Measurements from ENCODE around the gene SNHG17. TPM values are rescaled to one million over a fixed set of nuclear protein-coding genes. Genes with fewer than 3 reads are reported as not detected.
"Not testable (repeated sequence)": the region's sequence is repeated elsewhere in the genome, so short reads cannot be mapped to it uniquely, and the experiment has no call there.

Gene SNHG17
- total and polyA plus RNA-seq, 4 donors = 17.7 to 46.2 (median 31.2) TPM

GRCh38 chr20:38386004-38386403 is 49.1 kb downstream of the SNHG17 start:
- no peaks in the 10 kb centered on the region for H3K36me3 ChIP-seq (ENCODE audit: control insufficient read depth in 1 of 2, insufficient read depth in 2 of 2, low read length in 1 of 2)
- no peaks in the 10 kb centered on the region for H3K27me3 ChIP-seq (ENCODE audit: control insufficient read depth in 1 of 2, insufficient read depth in 2 of 2, low read length in 1 of 2)
- DNase-seq (no peak), ATAC-seq (ENCODE audit: low FRiP score) (no peak)
- H3K27ac ChIP-seq (ENCODE audit: low read depth in 1 of 2, low read length in 2 of 2) = no peak overlapping the region
- 81% methylated on average over 8 of the region's 8 CpGs for WGBS, 2 donors
- intact Hi-C loops (cut with DNase I) = no loop called here
- no peak overlapping the region for H3K4me3 ChIP-seq (ENCODE audit: low read length in 2 of 2)
- no peaks in the 10 kb centered on the region for H3K4me1 ChIP-seq (ENCODE audit: control insufficient read depth in 1 of 2, insufficient read depth in 2 of 2, low read length in 2 of 2)
- H3K9me3 ChIP-seq (ENCODE audit: control insufficient read depth, low read length) = no peaks in the 10 kb centered on the region

GRCh38 chr20:38383147-38383546 is 52.0 kb downstream of the SNHG17 start:
- Histone ChIP-seq H3K9me3 (ENCODE audit: control insufficient read depth, low read length) (no peaks in the 10 kb centered on the region), H3K4me3 (ENCODE audit: low read length in 2 of 2) (no peak overlapping the region), H3K36me3 (ENCODE audit: control insufficient read depth in 1 of 2, insufficient read depth in 2 of 2, low read length in 1 of 2) (no peaks in the 10 kb centered on the region), H3K27me3 (ENCODE audit: control insufficient read depth in 1 of 2, insufficient read depth in 2 of 2, low read length in 1 of 2) (no peaks in the 10 kb centered on the region), H3K4me1 (ENCODE audit: control insufficient read depth in 1 of 2, insufficient read depth in 2 of 2, low read length in 2 of 2) (no peaks in the 10 kb centered on the region), H3K27ac (ENCODE audit: low read depth in 1 of 2, low read length in 2 of 2) (no peak overlapping the region)
- ATAC-seq (ENCODE audit: low FRiP score) = no peak
- 81 to 85% methylated on average over 4 of the region's 4 CpGs for WGBS, 2 donors
- DNase-seq = no peak
- intact Hi-C loops (cut with DNase I) = no loop called here

GRCh38 chr20:38377838-38378237 is 57.3 kb downstream of the SNHG17 start:
- ATAC-seq (ENCODE audit: low FRiP score); H3K27ac ChIP-seq (ENCODE audit: low read depth in 1 of 2, low read length in 2 of 2); DNase-seq; H3K36me3 ChIP-seq (ENCODE audit: control insufficient read depth in 1 of 2, insufficient read depth in 2 of 2, low read length in 1 of 2); H3K4me1 ChIP-seq (ENCODE audit: control insufficient read depth in 1 of 2, insufficient read depth in 2 of 2, low read length in 2 of 2); H3K4me3 ChIP-seq (ENCODE audit: low read length in 2 of 2); intact Hi-C loops (cut with DNase I); H3K27me3 ChIP-seq (ENCODE audit: control insufficient read depth in 1 of 2, insufficient read depth in 2 of 2, low read length in 1 of 2); H3K9me3 ChIP-seq (ENCODE audit: control insufficient read depth, low read length): not testable (repeated sequence)
- WGBS, 2 donors = no CpG with 5 or more reads among the region's 5 CpGs

GRCh38 chr20:38377039-38377685 is 58.0 kb downstream of the SNHG17 start:
- intact Hi-C loops (cut with DNase I) = no loop called here
- H3K36me3 ChIP-seq (ENCODE audit: control insufficient read depth in 1 of 2, insufficient read depth in 2 of 2, low read length in 1 of 2) = no peaks in the 10 kb centered on the region
- no peak for ATAC-seq (ENCODE audit: low FRiP score)
- no peak overlapping the region for H3K27ac ChIP-seq (ENCODE audit: low read depth in 1 of 2, low read length in 2 of 2)
- WGBS, 2 donors = 80 to 82% methylated on average over 11 of the region's 11 CpGs
- no peak overlapping the region for H3K4me3 ChIP-seq (ENCODE audit: low read length in 2 of 2)
- no peaks in the 10 kb centered on the region for H3K9me3 ChIP-seq (ENCODE audit: control insufficient read depth, low read length)
- DNase-seq = no peak
- no peaks in the 10 kb centered on the region for H3K27me3 ChIP-seq (ENCODE audit: control insufficient read depth in 1 of 2, insufficient read depth in 2 of 2, low read length in 1 of 2)
- no peaks in the 10 kb centered on the region for H3K4me1 ChIP-seq (ENCODE audit: control insufficient read depth in 1 of 2, insufficient read depth in 2 of 2, low read length in 2 of 2)

GRCh38 chr20:38373898-38374297 is 61.2 kb downstream of the SNHG17 start:
- DNase-seq (no peak), ATAC-seq (ENCODE audit: low FRiP score) (peak; percentile 44)
- H3K4me3 ChIP-seq (ENCODE audit: low read length in 2 of 2) = no peak overlapping the region
- 79 to 80% methylated on average over 5 of the region's 5 CpGs for WGBS, 2 donors
- intact Hi-C loops (cut with DNase I) = no loop called here
- no peak overlapping the region for H3K27ac ChIP-seq (ENCODE audit: low read depth in 1 of 2, low read length in 2 of 2)
- H3K4me1 ChIP-seq (ENCODE audit: control insufficient read depth in 1 of 2, insufficient read depth in 2 of 2, low read length in 2 of 2) = no peaks in the 10 kb centered on the region
- no peaks in the 10 kb centered on the region for H3K36me3 ChIP-seq (ENCODE audit: control insufficient read depth in 1 of 2, insufficient read depth in 2 of 2, low read length in 1 of 2)
- H3K27me3 ChIP-seq (ENCODE audit: control insufficient read depth in 1 of 2, insufficient read depth in 2 of 2, low read length in 1 of 2) = no peaks in the 10 kb centered on the region
- no peaks in the 10 kb centered on the region for H3K9me3 ChIP-seq (ENCODE audit: control insufficient read depth, low read length)

GRCh38 chr20:38373231-38373867 is 61.8 kb downstream of the SNHG17 start:
- peak; percentile 77 for ATAC-seq (ENCODE audit: low FRiP score)
- WGBS, 2 donors = 37% methylated on average over 7 of the region's 7 CpGs

GRCh38 chr20:38372806-38373205 is 62.3 kb downstream of the SNHG17 start:
- DNase-seq = no peak
- no peaks in the 10 kb centered on the region for H3K9me3 ChIP-seq (ENCODE audit: control insufficient read depth, low read length)
- intact Hi-C loops (cut with DNase I) = no loop called here
- H3K4me3 ChIP-seq (ENCODE audit: low read length in 2 of 2) = no peak overlapping the region
- ATAC-seq (ENCODE audit: low FRiP score) = no peak
- no peaks in the 10 kb centered on the region for H3K36me3 ChIP-seq (ENCODE audit: control insufficient read depth in 1 of 2, insufficient read depth in 2 of 2, low read length in 1 of 2)
- no peak overlapping the region for H3K27ac ChIP-seq (ENCODE audit: low read depth in 1 of 2, low read length in 2 of 2)
- WGBS, 2 donors = 40 to 41% methylated on average over 5 of the region's 5 CpGs
- H3K27me3 ChIP-seq (ENCODE audit: control insufficient read depth in 1 of 2, insufficient read depth in 2 of 2, low read length in 1 of 2) = no peaks in the 10 kb centered on the region
- no peaks in the 10 kb centered on the region for H3K4me1 ChIP-seq (ENCODE audit: control insufficient read depth in 1 of 2, insufficient read depth in 2 of 2, low read length in 2 of 2)

More at GRCh38 chr20:38373231-38373867, 61.8 kb downstream of the SNHG17 start:
- DNase-seq = no peak
- H3K9me3 ChIP-seq (ENCODE audit: control insufficient read depth, low read length) = no peaks in the 10 kb centered on the region
- intact Hi-C loops (cut with DNase I) = no loop called here
- no peak overlapping the region for H3K4me3 ChIP-seq (ENCODE audit: low read length in 2 of 2)
- H3K36me3 ChIP-seq (ENCODE audit: control insufficient read depth in 1 of 2, insufficient read depth in 2 of 2, low read length in 1 of 2) = no peaks in the 10 kb centered on the region
- H3K27me3 ChIP-seq (ENCODE audit: control insufficient read depth in 1 of 2, insufficient read depth in 2 of 2, low read length in 1 of 2) = no peaks in the 10 kb centered on the region
- no peaks in the 10 kb centered on the region for H3K4me1 ChIP-seq (ENCODE audit: control insufficient read depth in 1 of 2, insufficient read depth in 2 of 2, low read length in 2 of 2)
- no peak overlapping the region for H3K27ac ChIP-seq (ENCODE audit: low read depth in 1 of 2, low read length in 2 of 2)

Measured in aorta (tissue), 5 donors.